CD4-positive, alpha-beta T cell treated with Interferon gamma for 1 hour (primary cell): ENCODE data around the gene KCNQ1OT1.

ENCODE experiments used
- DNase-seq: peaks from one replicate; pipeline ENCODE4 v3.0.0-alpha.2; 2020

KCNQ1OT1 gene

DNA sequence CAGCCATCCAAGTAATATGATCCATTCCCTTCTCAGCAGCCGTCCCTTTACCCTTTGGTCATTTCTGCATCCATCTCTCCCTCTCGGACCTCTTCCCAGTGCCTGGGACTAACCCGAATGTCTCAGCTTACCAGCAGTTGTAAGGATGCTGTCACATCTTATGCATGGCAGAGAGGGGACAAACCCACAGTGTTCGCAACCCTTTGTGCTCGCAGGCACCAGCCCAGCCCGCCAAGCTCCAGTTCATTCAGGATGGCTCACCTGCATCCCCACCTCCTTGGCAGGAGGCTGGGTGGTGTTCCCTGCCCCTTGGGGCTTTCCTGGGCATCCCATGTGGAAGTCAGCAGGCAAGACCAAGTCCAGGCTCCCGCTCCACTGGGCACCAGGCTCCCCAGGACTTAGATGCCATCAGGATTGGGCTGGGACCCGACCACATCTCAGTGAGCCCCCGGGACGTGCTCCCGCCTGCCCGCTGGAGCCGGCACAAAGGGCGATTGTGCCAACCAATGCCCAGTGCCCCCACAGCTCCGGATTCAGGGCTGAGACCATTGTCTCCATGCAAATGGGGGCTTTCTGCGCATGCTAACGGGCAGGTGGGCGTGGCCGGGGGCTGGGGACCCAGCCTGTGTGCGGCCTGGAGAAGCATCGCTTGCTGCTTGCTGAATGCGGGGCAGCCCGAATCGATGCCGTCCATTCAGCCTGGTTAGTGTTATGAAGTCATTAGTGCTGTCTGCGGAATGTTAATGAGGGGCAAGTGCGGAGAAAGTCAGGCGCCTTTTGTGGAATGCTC lies 108.6 kb downstream of the KCNQ1OT1 start:
- no peak for DNase-seq

DNA sequence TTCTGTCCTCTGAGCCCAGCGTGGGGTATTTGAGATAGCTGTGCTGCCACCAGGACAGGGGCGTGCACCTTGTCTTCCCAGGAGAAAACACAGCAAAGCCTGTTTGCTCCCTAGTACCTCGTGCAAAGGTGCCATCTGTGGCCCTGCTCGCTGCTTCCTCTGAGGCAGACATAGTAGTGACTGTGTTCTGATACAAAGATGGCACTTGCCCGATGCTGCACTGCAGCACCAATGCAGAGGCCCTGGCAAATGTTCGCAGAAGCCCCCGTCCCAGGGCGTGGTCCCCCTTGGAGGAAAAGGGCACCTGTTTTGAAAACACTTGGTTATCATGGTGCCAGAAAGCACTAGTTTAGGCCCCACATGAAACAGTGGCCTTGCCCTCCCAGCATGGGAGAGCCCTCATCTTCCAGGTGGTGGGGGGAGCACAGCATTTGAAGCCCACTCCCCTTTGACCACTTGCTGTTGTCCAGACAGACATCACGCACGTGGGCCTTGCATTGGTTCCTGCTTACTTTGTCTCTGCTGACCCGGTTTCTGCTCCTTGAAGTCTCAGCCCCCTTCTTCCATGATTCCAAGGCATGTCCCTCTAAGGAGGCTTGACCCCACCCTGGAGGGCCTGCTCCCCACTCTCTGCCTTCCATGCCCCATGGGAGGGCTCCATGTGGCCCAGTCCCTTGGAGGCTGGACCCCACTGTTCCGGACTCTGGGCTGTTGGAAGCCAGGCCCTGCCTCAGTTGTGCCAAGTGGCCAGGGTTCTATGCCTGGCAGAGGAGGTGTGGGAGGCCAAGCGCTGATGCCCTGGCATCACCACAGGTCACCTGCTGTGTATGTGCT lies 109.4 kb downstream of the KCNQ1OT1 start:
- DNase-seq: no peak

DNA sequence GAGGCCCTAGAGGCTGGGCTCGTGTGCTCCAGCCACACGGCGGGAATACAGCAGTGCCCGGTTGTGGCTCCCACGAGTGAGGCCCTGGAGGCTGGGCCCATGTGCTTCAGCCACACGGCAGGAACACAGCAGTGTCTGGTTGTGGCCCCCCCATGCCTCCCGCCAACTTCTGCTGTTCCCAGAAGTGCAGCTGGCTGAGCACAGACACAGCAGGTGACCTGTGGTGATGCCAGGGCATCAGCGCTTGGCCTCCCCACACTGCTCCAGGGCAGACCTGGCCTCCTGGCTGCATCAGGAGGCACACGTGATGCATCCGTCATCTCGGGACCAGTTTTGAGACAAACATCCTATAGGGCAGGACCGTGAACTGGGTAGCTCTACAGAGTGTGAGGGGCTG lies 110.3 kb downstream of the KCNQ1OT1 start:
- no peak for DNase-seq

DNA sequence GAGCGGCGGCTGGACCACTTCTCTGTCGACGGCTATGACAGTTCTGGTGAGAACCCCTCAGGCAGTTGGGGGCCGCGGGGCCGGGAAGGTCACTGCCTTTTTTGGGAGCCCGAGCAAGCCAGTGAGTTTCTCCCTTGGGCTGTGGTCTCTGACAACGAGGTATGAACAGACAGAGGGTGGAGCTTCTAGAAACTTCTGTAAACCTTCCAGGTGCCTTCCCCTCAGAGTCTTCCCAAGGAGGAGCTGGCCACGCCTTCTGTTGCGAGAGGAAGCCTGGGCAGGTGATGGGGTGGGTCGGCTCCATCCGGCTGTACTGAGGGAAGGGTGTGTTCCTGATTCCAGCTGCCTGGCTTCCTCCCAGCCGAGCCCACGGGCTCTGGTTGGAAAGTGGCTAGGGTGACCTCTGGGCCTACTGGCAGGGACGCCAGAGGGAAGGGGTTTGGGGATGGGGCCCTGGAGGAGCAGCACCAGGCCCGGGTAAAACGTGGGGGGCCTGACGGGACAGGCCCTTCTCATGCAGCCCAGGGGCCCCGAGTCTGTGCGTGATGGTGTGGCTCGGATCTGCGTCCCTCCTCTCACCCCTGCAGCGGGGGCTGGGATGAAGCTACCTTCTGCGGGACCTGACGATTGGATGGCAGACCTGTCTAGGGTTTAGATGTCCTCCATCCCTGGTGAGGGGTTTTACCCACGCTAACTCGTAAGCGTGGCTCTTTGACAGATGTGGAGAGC lies 110.8 kb downstream of the KCNQ1OT1 start:
- no peak for DNase-seq

DNA sequence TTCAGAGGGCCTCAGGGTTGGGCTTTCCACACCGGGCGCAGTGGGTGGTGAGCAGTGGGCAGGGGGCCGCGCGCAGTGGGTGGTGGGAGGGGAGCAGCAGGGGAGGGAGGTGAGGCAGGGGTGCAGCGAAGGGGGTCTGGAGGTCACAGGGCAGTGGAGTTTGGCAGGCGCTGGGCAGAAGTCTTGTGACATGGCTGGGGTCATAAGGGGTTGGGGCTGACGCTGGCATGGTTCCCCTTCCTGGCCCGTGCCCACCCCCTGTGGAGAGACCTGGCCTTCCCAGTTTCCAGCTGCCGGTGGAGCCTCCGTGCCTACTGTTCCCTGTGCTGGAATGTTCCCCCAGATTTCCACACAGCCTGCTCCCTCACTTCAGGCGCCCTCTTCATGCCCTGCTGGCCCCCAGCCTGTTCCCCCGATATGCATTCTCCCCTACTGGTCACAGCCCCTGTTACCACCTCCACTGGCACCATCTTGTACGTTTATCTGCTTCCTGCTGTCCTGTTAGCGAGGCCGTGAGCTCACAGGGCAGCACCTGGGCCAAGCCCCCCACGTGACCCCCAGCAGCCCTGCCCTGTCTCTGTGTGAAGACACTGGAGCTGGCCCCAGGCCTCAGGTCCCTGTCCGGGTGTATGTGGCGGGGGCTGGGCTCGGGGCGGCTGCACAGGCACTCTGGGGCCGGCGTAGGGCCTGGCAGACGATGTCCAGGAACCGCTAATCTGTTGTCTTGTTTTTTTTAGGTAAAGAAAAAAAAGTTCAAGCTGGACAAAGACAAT lies 111.6 kb downstream of the KCNQ1OT1 start:
- no peak for DNase-seq

DNA sequence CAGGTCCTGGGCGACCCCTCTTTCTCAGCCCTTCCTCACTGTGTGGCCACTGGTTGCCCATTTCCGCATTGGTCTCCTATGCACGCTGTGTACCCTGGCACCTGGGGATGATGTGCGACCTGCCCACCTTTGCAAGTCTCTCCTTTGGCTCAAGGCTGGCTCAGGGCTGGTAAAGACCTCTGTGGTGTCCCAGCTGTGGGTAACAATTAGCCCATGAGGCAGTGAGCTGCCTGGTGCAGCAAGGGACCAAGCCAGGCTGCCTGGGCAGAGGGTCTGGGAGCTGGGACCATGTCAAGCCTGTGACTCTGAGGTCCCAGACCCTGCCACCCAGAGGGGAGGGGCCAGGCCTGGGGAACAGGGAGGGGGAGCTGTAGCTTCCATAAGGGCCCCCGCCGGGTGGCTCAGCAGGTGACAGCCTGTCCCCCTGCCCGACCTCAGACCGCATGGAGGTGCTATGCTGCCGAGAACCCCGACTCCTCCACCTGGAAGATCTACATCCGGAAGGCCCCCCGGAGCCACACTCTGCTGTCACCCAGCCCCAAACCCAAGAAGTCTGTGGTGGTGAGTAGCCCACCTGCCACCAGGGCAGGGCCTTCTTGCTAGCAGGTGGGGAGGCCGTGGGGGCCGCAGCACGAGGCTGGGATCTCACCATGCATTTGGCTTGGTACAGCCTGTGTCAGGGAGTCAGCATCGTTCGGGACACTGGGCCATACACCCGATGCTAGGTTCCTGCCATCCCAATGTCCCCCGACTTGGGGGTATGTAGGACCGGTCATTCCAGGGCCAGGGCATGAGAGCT lies 112.5 kb downstream of the KCNQ1OT1 start:
- DNase-seq: no peak

DNA sequence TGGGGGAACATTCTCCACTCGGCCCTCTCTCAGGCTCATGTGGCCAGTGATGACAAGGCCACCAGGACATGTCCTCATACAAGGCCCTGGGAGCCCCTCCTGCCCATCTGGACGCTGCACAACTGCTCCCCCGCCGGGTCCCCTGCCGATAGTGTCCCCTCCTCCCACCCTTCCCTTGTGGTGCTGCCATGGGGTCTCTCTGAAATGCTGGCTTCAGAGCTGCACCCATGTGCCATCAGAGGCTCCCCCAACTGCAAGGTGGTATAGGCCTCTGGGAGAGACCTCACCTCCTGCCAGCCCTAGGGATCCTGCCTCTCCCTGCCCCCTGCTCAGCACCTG lies 113.0 kb downstream of the KCNQ1OT1 start:
- DNase-seq: no peak

DNA sequence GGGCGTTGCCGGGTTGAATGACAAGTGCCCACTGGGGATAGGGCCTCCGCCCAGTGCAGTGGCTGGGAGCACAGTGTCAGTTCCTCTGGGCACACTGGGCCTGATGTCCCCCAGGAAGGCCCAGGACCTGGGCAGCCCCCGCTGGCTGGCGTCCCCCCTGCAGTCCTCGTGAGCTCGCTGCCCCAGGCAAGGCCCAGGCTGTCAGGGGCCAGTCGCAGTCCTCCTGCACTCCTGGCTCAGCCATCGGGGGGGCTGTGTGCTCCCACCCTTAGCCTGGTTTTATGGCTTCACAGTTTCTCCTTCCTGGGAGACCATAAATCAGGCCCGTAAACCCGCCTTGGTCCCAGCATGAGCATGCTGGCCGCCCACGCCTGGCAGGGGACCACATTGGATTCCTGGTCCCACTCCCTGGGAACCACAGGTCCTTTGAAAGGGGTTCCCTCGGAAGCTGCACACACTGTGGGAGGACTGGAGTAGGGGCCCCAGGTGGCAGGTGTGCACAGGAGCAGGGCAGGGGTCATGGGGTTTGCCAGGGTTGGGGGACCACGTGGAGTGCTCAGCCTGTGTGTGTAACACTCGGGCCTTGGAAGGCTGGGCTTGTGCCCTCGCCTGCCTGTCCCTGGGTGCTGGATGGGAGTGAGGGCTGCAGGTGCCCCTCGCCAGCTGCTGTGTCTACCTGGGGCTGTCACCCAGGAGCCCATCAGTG lies 113.6 kb downstream of the KCNQ1OT1 start:
- no peak for DNase-seq

DNA sequence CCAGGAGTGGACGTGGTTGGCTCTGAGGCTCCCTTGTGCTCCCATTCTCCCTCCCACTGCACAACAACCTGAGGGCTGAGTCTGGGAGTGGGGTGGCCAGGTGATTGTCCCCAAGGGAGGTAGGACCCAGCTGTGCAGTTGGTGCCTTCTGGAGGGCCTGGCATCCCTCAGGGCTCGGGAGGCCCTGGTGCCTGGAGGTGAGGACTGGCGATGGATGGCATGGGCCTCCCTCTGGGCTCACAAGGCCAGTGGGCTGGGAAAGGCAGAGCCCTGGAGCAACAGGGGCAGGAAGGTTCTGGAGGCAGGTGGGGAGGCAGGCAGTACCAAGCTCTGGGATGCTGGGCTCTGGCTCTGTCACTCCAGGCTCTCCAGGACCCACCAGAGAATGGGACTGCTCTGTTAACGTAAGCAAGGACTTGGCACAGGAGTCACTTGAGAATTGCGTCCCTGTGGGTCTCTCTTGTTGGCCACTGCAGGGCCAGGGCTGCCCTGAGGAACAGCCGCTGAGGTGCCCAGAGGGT lies 114.2 kb downstream of the KCNQ1OT1 start:
- no peak for DNase-seq

DNA sequence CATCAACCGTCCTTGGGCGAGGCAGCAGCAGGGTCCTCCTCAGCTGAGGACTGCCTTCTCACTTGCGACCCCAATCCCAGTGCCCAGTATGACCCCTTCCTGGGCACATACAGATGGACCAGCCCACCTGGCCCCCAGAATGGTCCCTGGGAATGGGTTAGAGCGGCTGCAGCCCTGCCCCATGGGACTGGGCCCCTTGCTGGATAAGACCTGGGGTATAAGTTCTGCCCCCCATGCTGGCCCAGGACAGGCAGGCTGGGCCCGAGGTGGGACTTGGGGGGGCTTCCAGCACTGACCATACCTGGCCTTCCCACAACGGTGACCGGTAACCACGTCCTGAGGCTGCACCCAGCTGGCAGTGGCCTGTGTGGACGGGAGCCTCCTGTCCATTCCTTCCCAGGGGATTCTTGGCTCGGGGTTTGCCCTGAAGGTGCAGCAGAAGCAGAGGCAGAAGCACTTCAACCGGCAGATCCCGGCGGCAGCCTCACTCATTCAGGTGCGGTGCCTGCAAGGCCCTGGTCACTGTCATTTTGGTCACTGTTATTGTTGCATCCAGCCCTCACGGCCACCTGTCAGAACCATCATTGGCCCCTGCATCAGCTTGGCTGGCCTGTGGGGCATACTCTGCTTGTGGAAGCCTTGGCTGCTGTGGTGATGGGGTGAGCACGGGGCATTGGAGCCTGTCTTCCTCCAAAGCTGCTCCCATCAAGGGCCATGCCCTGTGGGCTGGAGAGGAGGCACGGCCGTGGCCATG lies 114.8 kb downstream of the KCNQ1OT1 start:
- no peak for DNase-seq

DNA sequence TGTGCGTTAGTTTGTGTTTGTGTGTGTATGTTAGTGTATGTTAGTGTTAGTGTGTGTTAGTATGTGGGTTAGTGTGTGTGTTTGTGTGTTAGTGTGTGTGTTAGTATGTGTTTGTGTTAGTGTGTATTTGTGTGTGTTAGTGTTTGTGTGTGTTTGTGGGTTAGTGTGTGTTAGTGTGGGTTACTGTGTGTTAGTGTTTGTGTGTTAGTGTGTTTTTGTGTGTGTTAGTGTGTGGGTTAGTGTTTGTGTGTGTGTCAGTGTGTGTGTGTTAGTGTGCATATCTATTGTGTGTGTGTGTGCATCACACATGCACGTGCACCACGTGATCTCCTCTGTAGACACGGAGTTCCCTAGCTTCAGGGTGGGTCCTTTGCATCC lies 115.4 kb downstream of the KCNQ1OT1 start:
- DNase-seq: no peak

DNA sequence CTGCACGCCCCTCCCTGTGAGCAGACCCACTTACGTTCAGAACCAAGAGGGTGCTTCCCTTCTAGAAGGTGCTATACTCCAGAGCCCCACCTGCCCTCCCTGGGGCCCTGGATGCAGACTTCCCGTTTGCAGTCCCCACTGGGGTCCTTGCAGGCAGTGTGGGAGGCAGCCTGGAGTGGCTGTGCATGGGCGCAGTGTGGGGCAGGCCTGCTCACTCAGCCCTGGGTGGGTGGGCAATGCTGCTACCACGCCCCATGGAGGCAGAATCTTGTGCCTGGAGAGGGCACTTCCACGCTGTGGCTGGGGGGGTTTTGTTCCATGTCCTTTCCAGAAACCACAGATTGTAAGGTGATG lies 116.2 kb downstream of the KCNQ1OT1 start:
- no peak for DNase-seq

DNA sequence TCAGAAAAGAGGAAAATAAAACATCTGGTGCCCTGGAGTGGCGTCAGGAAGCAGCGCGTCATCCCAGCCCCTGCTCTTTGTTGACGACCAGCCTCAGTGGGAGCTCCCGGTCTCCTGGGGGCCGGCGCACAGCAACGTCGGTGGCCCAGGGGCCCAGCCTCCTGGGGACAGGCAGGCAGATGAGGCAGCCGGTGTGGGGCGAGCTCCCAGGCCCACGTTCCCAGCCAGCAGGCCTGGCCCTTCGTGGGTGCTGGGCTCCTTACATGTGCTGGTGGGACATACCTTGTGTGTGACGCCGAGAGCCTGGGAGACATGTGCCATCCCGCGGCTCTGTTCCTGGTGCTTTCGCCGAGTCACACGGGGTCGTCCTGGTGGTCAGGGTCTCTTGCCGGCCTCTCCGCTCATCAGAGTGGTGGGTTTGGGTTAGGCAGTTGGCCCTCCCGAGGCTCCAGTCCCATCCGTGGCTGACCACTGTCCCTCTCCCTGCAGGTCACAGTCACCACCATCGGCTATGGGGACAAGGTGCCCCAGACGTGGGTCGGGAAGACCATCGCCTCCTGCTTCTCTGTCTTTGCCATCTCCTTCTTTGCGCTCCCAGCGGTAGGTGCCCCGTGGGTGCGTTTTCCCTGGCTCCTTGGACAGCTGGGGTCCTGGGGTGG lies 116.7 kb downstream of the KCNQ1OT1 start:
- no peak for DNase-seq

DNA sequence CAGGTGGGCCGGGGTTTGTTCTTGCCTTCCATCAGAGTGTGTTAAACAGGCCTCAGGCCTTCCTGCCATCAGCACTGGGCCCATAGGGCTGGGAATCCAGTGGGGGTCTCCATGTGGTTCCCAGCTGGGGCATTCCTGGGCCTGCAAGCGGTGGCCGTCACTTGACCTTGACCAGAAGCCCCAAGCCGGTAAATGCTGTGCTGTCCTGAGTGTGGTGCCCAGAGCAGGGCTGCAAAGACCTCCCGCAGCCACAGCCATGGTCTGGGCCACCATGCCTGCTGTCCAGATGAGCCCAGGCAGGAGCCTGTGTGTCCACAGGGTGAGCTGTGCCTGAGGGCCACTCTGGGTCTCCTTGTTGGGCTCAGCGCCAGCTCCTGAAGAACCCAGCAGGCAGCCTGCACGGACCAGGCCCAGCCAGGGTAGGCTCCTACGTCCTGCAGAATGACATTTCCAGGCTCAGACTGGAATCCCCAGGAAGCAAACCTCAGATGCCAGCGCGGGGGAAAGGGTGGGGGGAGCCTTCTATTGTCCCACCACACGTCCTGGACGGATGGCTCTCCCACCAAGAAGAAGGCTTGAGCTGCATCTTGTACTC lies 117.3 kb downstream of the KCNQ1OT1 start:
- DNase-seq: no peak

DNA sequence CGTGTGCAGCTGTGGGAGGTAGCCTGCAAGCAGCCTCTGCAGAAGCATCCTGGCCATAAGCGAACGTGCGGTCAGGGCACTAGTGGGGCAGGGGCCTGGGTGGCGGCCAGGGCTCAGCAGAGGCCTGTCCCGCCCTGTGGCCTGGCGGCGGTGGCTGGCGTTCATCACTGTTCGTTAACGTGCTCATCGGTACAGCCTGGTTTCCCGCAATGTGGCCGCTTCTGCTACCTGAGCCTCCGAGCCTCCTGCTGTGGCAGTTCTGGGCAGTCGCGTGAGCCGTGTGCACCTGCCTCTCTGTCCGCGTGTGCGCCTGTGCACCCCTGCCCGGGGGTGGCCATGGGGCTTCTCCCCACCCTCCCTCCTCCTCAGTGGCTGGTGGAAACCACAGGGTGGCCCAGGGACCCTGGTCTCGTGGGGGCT lies 117.9 kb downstream of the KCNQ1OT1 start:
- no peak for DNase-seq

DNA sequence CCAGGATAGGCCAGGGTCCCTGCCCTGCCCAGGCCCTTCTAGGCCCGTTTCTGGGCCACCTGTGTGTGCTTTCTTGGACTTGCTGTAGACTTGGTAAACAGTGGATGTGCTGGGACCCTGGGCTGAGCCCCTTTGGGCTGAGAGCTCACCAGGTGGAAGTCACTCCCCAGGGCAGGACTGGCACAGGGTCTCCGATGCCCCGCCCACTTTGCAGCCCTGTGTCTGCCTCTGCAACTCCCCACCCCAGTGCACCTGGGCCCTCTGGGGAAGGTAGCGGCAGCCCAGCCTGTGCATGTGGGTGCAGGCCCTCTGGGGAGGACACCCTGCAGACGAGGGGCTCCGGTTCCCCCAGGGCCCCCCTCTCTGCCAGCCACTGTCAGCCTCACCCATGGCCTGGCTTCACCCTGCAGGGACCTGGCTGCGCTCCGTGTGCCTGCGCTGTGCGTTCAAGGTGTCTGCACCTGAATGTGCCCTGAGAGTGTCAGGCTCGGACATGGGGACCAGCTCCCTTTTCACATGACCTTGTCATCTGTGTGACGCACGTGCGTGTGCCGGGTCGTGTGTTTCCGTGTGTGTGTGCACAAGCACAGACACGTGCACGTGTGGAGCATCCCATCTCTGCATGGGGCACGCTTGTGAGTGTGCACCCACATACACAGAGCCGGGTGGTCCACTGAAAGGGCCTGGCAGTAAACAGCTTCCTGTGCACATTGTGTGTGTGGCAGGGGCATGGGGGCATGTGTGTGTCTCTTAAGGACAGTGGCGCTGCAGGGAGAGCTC lies 118.5 kb downstream of the KCNQ1OT1 start:
- no peak for DNase-seq

DNA sequence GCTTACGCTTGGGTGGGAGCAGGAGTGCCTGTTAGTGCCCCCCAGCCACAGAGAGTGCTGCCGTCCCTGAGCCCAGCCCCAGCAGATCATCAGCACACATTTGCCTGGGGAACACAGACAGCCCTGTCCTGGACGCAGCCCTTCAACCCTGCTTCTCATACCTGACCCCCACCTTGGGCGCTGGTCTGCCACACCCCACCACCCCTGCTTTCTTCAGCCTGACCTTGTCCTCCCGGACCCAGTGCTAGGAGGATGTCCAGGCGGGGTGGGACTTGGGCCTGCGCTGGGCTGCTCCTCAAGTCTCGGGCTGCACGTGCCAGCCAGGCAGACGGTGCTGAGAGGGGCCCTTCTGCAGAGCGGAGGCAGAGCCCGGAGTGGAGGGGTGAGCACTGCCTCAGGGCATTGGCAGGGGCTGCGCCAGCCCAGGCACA lies 119.2 kb downstream of the KCNQ1OT1 start:
- no peak for DNase-seq

DNA sequence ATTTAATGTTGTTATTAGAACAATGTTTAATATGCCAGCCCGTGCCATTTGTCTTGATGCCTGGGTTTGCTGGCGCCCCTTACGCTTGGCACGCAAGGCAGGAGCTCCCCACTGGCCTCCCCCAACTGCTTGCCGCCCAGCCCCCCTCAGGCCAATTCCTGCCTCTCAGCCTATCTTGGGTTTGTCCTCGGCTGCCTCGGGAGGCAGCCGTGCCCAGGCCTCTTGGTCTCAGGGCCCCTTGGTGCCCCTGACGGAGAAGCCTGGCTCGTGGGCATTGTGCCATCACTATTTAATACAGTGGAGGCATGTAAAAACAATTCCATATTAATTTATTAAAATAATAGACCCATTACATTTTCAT lies 119.8 kb downstream of the KCNQ1OT1 start:
- DNase-seq: no peak
